B cell (primary cell): Measurements from ENCODE around the gene GRIP2.

ENCODE experiments used
- CTCF ChIP-seq: fragments of 200-600 bp; IDR thresholded peaks from one replicate; pipeline ENCODE4 v1.8.0; 2022; ENCODE audit warnings: antibody characterized with exemption, mild to moderate bottlenecking
- EZH2 ChIP-seq: IDR thresholded peaks from 2 replicates; pipeline ENCODE4 v1.6.1; 2012; ENCODE audit warnings: borderline replicate concordance, low read depth, mild to moderate bottlenecking, moderate library complexity, low read length; ENCODE audit not compliant: insufficient read depth, poor library complexity, severe bottlenecking

GRCh38 chr3:14512942-14513327, 27.2 kb downstream of the GRIP2 start:
- TF ChIP-seq CTCF (no peak), EZH2 (no peak)
